Endothelial cell of umbilical vein (primary cell): ENCODE measurements around the gene SOSTDC1. TPM values are rescaled to one million over a fixed set of nuclear protein-coding genes. Genes with fewer than 3 reads are reported as not detected.

Source experiments
- BruUV-seq: library from RNA; stranded (reverse); fragments of 400-500 nt; replicated peaks from 2 replicates; lab custom pipeline; 2021; lab: Mats Ljungman, UMichigan
- CTCF ChIA-PET: fragments of 300-600, 350-600 bp; sonication (Branson Sonifier 250); formaldehyde crosslinking; loops from one replicate; lab custom pipeline; 2021; ENCODE audit warnings: antibody characterized with exemption, inconsistent platforms; lab: Charles Lee
- POLR2A ChIA-PET: fragments of 300-600, 350-600 bp; sonication (Branson Sonifier 250); formaldehyde crosslinking; loops from one replicate; lab custom pipeline; 2021; ENCODE audit warnings: antibody characterized with exemption, inconsistent platforms; lab: Charles Lee
- DNase-seq: peaks from one replicate; pipeline ENCODE4 v3.0.0-alpha.2; 2011; ENCODE audit warnings: low read depth, low spot score
- FAIRE-seq: peaks from 2 replicates; lab custom pipeline; 2011; peaks lifted over from hg19 to GRCh38; lab: Jason Lieb, UNC
- H2AFZ ChIP-seq: 2 replicates; pipeline ENCODE4 v1.6.0; 2012; ENCODE audit warnings: low read depth, low read length, control low read depth, inconsistent platforms
- H3K27ac ChIP-seq: 2 replicates; pipeline ENCODE4 v1.5.1; 2011; ENCODE audit warnings: low read depth, mild to moderate bottlenecking, control low read depth, low read length, moderate library complexity; ENCODE audit not compliant: insufficient read depth
- H3K27me3 ChIP-seq, 2 experiments: 2 replicates each; pipeline versions ENCODE4 v1.6.0 to v1.6.1; 2011; ENCODE audit warnings: low read length in 2 of 2, mixed read lengths in 1 of 2; ENCODE audit not compliant: control insufficient read depth in 2 of 2, insufficient read depth in 2 of 2
- H3K36me3 ChIP-seq, 2 experiments: 2 replicates in 1 of 2; 3 replicates in 1 of 2; pipeline ENCODE4 v1.5.1; 2011; ENCODE audit warnings: low read length in 2 of 2, mild to moderate bottlenecking in 1 of 2, moderate library complexity in 1 of 2; ENCODE audit not compliant: control insufficient read depth in 2 of 2, insufficient read depth in 2 of 2; ENCODE audit errors: extremely low read depth in 1 of 2
- H3K4me1 ChIP-seq: 3 replicates; pipeline ENCODE4 v1.5.1; 2011; ENCODE audit warnings: mild to moderate bottlenecking, low read length; ENCODE audit not compliant: control insufficient read depth, insufficient read depth; ENCODE audit errors: extremely low read depth
- H3K4me2 ChIP-seq: 2 replicates; pipeline ENCODE4 v1.6.1; 2011; ENCODE audit warnings: low read length, control low read depth, mixed read lengths; ENCODE audit not compliant: insufficient read depth
- H3K4me3 ChIP-seq, 3 experiments: fragments of 200-600 bp in 1 of 3; sonication (generic), shearing (Covaris generic) in 1 of 3; replicated peaks in 1 of 3; 2 replicates each; pipeline ENCODE4 v1.5.1; 2011 to 2016; ENCODE audit warnings: control low read depth in 3 of 3, low read length in 3 of 3, mild to moderate bottlenecking in 2 of 3, inconsistent platforms in 1 of 3, low read depth in 1 of 3, moderate library complexity in 1 of 3; ENCODE audit not compliant: insufficient read depth in 1 of 3
- H3K79me2 ChIP-seq: 2 replicates; pipeline ENCODE4 v1.6.0; 2012; ENCODE audit warnings: low read length, inconsistent platforms; ENCODE audit not compliant: control insufficient read depth, insufficient read depth
- H3K9ac ChIP-seq: replicated peaks from 2 replicates; pipeline ENCODE3; 2011; ENCODE audit warnings: low read length, control low read depth; ENCODE audit not compliant: insufficient read depth; ENCODE audit errors: extremely low read depth
- H3K9me1 ChIP-seq: replicated peaks from 3 replicates; pipeline ENCODE4 v1.6.0; 2011; ENCODE audit warnings: mild to moderate bottlenecking, low read length; ENCODE audit not compliant: control insufficient read depth, insufficient read depth; ENCODE audit errors: extremely low read depth
- H3K9me3 ChIP-seq: replicated peaks from 2 replicates; pipeline ENCODE4 v1.5.1; 2012; ENCODE audit warnings: low read length, inconsistent platforms; ENCODE audit not compliant: control insufficient read depth, insufficient read depth
- H4K20me1 ChIP-seq: replicated peaks from 2 replicates; pipeline ENCODE3; 2011; ENCODE audit warnings: mild to moderate bottlenecking, low read length; ENCODE audit not compliant: control insufficient read depth, insufficient read depth; ENCODE audit errors: extremely low read depth
- CTCF ChIP-seq, 2 donors: IDR thresholded peaks; 1 replicate in 1 of 2; 2 replicates in 1 of 2; pipeline ENCODE4 v1.5.1; 2011; ENCODE audit warnings: low read length in 2 of 2, mild to moderate bottlenecking in 2 of 2, moderate library complexity in 2 of 2, control low read depth in 1 of 2, inconsistent platforms in 1 of 2, low read depth in 1 of 2; ENCODE audit not compliant: insufficient read depth in 1 of 2; ENCODE audit errors: extremely low read depth in 1 of 2
- EZH2 ChIP-seq: IDR thresholded peaks from 2 replicates; pipeline ENCODE4 v1.6.1; 2012; ENCODE audit warnings: borderline replicate concordance, low read depth, mild to moderate bottlenecking, moderate library complexity, low read length, inconsistent platforms; ENCODE audit not compliant: severe bottlenecking
- FOS ChIP-seq: IDR thresholded peaks from 2 replicates; pipeline ENCODE4 v1.6.1; 2011; ENCODE audit warnings: mild to moderate bottlenecking, low read length, moderate library complexity, borderline replicate concordance; ENCODE audit not compliant: insufficient read depth
- GATA2 ChIP-seq: IDR thresholded peaks from 2 replicates; pipeline ENCODE4 v1.7.0; 2011; ENCODE audit warnings: low read depth, mild to moderate bottlenecking, moderate library complexity, mixed read lengths, low read length; ENCODE audit not compliant: insufficient read length, insufficient read depth
- JUN ChIP-seq: IDR thresholded peaks from 2 replicates; pipeline ENCODE4 v1.6.1; 2011; ENCODE audit warnings: borderline replicate concordance, low read depth; ENCODE audit not compliant: insufficient read length, insufficient read depth
- MYC ChIP-seq: IDR thresholded peaks from one replicate; pipeline ENCODE4 v1.6.1; 2011; ENCODE audit warnings: mild to moderate bottlenecking, low read depth, low read length
- POLR2A ChIP-seq: IDR thresholded peaks from 2 replicates; pipeline ENCODE4 v1.6.1; 2012; ENCODE audit warnings: low read depth, mild to moderate bottlenecking, control low read depth, low read length
- POLR2AphosphoS5 ChIP-seq: IDR thresholded peaks from 2 replicates; pipeline ENCODE4 v1.6.1; 2012; ENCODE audit warnings: low read depth, mild to moderate bottlenecking, control low read depth, low read length, moderate library complexity; ENCODE audit not compliant: insufficient read depth
- dilution Hi-C: fragments of 300-500 bp; cut with MboI; formaldehyde crosslinking; loops from one replicate; pipeline ENCODE4 v1.15.0; 2019; ENCODE audit warnings: low sequenced_read_pairs; ENCODE audit not compliant: extremely low pct_ligation_motif_present
- intact Hi-C: fragments of 100-400 bp; cut with micrococcal nuclease; formaldehyde crosslinking; loops from one replicate; pipeline ENCODE4 v1.10.0; 2022
- polyA plus RNA-seq, 4 experiments: library from polyadenylated mRNA; depleted of rRNA in 3 of 4; stranded (reverse) in 3 of 4; unstranded in 1 of 4; fragments of >200 nt; gene quantifications; 2 replicates each; pipeline versions ENCODE4 v1.2.1 to v1.2.3, GENCODE V29; 2011 to 2012; ENCODE audit warnings: missing spikeins in 1 of 4
- total RNA-seq: library from RNA; stranded (reverse); gene quantifications from 2 replicates; pipeline ENCODE4 v1.2.3, GENCODE V29; 2021
- TF ChIP-seq, protein P1 (sequence below): IDR thresholded peaks from 2 replicates; pipeline ENCODE4 v1.6.1; 2011; ENCODE audit not compliant: insufficient read depth, insufficient read length

SOSTDC1 gene
- total and polyA plus RNA-seq, 2 donors (not counting 3 experiments of a cell fraction or from before 2014, with no cell fraction given): not detected

DNA sequence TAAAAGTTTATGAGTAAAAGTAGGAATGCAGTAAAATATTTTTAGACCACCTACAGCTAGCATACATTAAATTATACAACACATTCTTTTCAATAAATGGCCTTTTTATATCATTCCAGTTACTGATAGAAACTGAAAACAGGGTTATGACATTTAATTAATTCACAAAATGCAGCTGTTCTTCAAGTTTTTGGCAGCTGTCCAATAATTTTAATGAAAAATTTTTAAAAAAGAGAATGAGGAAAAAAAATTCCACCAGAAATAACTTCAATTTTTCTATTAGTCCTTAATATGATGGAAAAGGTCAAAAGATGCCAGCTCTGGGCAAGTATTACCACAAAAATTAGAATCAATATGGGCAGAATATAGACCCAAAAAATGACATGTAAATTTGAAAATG is 49.2 kb upstream of the SOSTDC1 start:
- TF ChIP-seq CTCF (IDR thresholded peaks at IDR 0.05; ENCODE audit: extremely low read depth in 1 of 2, insufficient read depth in 1 of 2, low read depth in 1 of 2, low read length in 2 of 2): no peak
- TF ChIP-seq POLR2A: no peak
- DNase-seq (no peak), FAIRE-seq (no peak)
- no peak overlapping the region for H3K4me2 ChIP-seq
- no peaks in the 10 kb centered on the region for H3K36me3 ChIP-seq
- BruUV-seq: no TSS peak
- H3K9ac ChIP-seq: no peak overlapping the region
- dilution Hi-C loops (no loop called here), intact Hi-C loops (no loop called here)
- ChIA-PET POLR2A (no interaction called here), CTCF (interaction anchor here (1.2 to 1.5 kb wide), 2 partner anchors 9 to 50 kb away, joined by 3 to 5 read pairs; no protein-coding TSS in a partner anchor)
- H3K9me3 ChIP-seq: no peaks in the 10 kb centered on the region
- H2AFZ ChIP-seq: no peak overlapping the region
- no peak overlapping the region for H3K27ac ChIP-seq
- no peaks in the 10 kb centered on the region for H4K20me1 ChIP-seq
- no peak overlapping the region for H3K4me3 ChIP-seq
- no peaks in the 10 kb centered on the region for H3K4me1 ChIP-seq
- H3K9me1 ChIP-seq: no peaks in the 10 kb centered on the region
- no peaks in the 10 kb centered on the region for H3K79me2 ChIP-seq
- H3K27me3 ChIP-seq: no peaks in the 10 kb centered on the region

DNA sequence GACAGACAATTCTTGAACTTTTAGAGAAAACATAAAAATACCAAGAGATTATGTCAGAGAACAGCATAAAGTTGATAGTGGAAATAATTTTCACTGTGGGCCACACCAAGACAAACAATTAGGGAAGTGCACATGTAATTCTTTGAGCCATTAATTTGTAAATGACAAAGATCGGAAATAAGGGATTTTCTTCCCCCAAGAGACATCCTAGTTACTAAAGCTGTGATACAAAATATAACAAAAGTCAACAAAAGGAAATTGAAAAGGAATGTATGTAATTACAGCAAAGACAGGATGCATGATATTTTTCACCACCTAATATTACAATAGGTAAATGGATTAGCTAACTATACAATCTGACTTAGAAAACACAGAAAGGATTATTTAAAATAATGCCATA is 48.7 kb upstream of the SOSTDC1 start:
- no peaks in the 10 kb centered on the region for H4K20me1 ChIP-seq
- no peaks in the 10 kb centered on the region for H3K79me2 ChIP-seq
- no peak overlapping the region for H2AFZ ChIP-seq
- no peak overlapping the region for H3K27ac ChIP-seq
- peak; percentile 10 for DNase-seq
- CTCF ChIA-PET: interaction anchor here (1.2 to 1.6 kb wide), 3 partner anchors 8 to 50 kb away, joined by 3 to 5 read pairs (median 3); partner anchors contain the start of gene SOSTDC1
- no peaks in the 10 kb centered on the region for H3K9me1 ChIP-seq
- no peaks in the 10 kb centered on the region for H3K9me3 ChIP-seq
- no peak for FAIRE-seq
- intact Hi-C loops: no loop called here
- POLR2A ChIA-PET: no interaction called here
- H3K36me3 ChIP-seq: no peaks in the 10 kb centered on the region
- dilution Hi-C loops: no loop called here
- no peak overlapping the region for H3K9ac ChIP-seq
- no peaks in the 10 kb centered on the region for H3K27me3 ChIP-seq
- no peak overlapping the region for H3K4me2 ChIP-seq
- BruUV-seq: no TSS peak
- TF ChIP-seq, protein P1, sequence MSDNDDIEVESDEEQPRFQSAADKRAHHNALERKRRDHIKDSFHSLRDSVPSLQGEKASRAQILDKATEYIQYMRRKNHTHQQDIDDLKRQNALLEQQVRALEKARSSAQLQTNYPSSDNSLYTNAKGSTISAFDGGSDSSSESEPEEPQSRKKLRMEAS: no peak
- TF ChIP-seq POLR2AphosphoS5 (no peak), MYC (no peak), CTCF (IDR thresholded peaks at IDR 0.05; ENCODE audit: extremely low read depth in 1 of 2, insufficient read depth in 1 of 2, low read depth in 1 of 2, low read length in 2 of 2) (no peak), GATA2 (no peak), POLR2A (no peak), EZH2 (no peak), JUN (no peak), FOS (no peak)
- H3K4me1 ChIP-seq: no peaks in the 10 kb centered on the region
- no peak overlapping the region for H3K4me3 ChIP-seq
